Nucleus accumbens (tissue), 56 donors: Measurements from ENCODE around the gene ZNF236.
"Not testable (repeated sequence)": the region's sequence is repeated elsewhere in the genome, so short reads cannot be mapped to it uniquely, and the experiment has no call there.

Source experiments
- DNase-seq, 56 donors: peaks; one replicate each; lab custom pipeline; 2025; lab: John Stamatoyannopoulos, UW

The ZNF236 gene

DNA sequence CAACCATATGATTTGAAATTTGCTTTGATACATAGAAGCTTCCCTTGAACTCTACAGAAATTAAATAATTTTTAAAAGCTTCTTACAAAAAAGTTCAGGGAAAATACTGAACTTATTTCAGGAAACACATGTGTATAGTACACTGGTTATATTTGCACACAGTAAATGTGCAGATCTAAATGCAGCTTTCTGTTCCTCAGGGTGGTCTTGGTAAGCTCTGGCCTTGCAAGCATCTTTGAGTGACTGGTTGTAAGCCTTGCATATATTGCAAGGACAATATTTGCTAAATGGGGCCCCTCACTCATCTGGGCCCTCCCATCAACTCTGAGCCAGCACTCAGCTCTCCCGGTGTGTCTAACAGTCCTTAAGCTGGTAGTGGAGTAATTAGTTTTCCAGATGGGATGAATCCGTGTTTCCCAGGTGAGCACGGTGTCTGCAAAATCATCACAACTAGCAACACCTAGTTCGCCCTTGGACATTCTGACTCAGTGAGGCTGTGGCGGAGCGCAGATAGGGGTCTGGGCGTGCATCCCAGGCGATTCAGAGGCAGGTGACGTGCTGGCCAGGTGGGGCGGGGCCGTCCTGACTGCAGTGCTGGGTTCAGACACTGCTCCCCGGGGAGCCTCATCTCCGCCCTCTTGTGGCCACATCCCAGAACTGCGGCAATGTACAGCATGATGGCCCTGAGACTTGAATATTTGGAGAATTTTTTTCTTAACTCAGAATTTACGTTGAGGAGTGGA lies 160.7 kb downstream of the ZNF236 start:
- peak in 40 of 56 donors; percentile 32 to 88 (median 64) for DNase-seq

DNA sequence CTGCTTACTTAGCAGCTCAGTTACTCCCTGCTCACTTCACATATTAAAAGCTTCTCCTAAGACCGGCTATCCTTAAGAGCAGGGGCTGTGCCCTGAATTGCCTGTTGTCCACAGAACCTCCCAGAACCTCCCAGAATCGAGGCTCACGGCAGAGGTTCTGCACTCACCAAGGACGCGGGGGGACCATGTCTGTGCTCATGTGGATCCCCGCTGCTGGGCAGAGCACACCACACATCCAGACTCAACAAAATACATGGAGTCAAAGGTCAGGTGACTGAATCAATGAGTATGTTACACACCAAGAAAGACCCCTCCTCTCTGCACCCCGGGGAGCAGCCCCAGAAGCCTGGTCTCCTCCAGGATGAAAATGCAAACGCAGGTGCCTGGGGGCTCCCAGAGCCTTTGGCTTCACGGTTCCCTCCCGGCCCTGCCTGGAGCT lies 161.3 kb downstream of the ZNF236 start:
- DNase-seq = no peak

DNA sequence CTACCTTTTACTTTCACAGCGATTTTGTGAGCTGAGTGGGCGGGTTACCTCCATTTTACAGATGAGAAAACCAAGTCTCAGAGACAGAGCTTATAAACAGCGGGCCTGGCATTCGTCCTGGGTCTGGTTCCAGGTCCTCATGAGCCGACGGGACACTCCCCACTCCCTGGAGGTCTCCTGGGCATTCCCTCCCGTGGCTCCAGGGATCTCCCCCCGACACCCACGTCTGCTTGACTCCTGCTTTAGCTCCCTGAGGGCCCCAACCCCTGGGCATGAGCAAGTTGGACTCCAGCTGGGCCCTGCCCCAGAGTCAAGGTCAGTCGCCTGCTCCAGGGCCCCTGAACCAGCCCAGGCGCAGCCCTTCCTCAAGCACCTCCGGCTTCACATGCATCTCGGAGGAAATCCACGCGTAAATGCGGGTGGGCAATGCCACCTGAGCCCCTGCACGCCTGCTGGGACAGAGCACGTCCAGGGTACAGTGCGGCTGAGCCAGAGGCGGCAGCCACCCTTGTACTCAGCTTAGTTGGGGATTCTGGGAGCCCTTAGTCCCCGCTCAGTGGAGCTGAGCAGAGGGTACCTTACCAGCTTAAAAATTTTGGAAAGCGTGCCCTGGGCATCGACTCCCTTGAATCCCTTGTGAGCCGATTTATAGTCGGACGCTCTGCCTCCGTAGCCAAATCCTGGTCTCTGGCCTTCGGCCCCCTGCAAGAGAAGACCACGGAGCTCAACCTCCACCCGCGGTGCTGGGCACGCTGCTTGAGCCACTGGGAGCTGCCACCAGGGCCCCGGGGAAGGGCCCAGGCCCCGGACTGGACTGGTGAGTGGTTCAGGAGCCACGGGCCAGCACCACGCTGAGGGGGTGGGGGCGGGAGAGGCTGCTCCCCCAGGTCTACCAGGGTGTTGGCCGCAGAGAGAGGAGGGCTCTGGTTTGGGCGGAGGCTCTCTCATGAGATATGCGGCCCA lies 162.1 kb downstream of the ZNF236 start:
- DNase-seq = no peak

DNA sequence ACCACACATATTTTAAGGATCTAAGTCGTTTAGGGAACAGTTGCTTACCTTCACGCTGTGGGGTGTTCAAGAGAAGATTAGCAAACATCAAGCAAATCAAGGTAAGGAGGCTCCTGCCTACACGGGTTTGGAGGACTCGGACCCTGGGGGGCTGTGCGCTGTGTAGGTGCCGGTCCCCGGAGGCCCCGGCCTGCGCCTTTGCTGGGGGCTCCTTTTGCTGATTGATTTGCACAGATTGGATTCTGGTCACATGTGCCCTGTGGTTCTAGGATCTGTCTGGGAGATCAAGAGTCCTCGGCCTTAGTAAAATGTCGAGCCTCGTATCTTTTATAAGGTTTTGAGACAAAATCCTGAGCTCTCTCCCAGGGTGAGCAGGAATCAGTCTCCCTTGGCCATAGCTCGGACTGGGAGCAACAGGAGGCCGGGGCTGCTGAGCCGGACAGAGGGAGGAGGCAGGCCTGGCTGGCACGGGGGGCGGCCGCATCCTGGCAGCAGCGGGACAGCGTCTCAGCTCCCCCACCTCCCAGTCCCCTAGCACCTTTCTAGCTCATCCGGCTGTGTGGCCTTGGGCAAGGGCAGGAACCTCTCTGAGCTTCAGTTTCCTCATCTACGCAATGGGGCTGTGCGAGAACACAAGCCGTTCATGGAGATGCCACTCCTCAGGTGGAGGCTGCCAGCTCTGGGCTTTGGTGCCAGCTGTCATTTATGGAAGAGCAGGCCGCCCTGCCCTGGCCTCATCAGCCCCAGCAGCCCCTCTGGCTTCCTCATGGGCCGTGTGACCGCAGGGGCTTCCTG lies 163.0 kb downstream of the ZNF236 start:
- no peak for DNase-seq

DNA sequence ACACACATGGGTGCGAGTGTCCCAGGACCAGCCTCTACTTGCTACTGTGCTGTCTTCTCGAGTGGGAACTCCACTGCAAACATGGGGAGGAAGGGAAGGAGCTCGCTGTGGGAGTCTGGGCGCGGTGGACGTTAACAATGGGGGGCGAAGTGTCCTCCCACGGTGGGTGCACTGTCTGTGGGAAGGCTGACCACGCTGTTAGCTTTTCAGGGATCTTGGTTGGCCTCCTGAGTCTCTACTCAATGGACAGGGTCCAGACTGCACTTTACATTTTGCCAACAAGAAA lies 163.5 kb downstream of the ZNF236 start:
- no peak for DNase-seq

DNA sequence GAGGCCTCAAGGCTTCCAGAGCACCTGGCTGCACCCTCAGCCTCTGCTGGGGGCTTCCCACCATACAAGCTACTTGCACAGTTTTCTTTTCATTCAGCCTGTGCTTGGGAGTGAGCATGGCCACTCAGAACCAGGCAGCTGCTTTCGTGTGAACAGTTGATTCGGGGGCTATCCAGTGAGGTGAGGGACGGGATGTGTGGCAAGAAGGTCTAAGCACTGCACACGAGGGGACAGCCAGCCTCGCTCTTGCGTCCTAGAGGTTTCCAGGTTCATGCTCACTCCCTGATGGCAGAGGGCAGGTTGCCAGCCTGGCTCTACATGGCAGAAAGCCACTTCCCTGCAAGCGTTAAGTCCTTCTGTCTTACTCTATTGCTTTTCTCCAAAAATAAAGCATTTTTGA lies 164.0 kb downstream of the ZNF236 start:
- DNase-seq = no peak

DNA sequence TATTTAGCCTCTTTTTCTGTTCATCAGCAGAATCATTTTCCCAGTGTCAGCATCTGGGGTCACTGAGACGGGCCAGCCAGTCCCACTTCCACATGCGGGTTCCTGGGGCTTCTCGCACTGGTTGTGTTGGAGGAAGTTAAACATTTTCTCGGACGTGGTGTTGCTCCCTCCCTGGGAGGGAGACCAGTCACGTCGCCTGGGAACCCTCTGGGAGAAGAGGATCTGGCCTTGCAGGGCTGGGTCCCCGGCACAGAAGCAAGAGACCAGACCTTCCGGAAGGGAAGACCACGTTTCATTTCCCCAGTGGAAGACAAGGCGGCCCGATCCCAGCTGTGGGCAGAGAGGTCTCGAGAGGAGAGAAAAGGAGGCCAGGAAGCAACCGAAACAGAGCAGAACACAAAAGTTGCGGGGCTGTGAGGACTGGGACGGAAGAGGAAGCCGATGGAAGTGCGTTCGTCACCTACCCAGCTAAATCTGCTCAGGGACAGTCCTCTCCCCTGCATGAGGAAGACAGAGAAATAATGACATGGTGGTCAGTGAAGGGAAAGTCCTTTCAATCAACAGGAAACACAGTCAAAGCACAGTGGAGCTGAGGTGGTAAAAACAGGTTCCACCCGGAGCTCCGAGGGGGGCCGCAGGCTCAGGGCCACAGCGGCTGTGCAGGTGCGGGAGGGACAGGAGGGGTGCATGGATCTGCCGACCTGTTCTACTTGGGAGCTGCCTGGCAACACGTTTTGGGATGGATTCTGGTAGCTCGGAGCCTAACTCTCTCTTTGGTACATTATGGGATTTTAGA lies 165.9 kb downstream of the ZNF236 start:
- DNase-seq = peak in 2 of 56 donors; percentile 42 to 47

DNA sequence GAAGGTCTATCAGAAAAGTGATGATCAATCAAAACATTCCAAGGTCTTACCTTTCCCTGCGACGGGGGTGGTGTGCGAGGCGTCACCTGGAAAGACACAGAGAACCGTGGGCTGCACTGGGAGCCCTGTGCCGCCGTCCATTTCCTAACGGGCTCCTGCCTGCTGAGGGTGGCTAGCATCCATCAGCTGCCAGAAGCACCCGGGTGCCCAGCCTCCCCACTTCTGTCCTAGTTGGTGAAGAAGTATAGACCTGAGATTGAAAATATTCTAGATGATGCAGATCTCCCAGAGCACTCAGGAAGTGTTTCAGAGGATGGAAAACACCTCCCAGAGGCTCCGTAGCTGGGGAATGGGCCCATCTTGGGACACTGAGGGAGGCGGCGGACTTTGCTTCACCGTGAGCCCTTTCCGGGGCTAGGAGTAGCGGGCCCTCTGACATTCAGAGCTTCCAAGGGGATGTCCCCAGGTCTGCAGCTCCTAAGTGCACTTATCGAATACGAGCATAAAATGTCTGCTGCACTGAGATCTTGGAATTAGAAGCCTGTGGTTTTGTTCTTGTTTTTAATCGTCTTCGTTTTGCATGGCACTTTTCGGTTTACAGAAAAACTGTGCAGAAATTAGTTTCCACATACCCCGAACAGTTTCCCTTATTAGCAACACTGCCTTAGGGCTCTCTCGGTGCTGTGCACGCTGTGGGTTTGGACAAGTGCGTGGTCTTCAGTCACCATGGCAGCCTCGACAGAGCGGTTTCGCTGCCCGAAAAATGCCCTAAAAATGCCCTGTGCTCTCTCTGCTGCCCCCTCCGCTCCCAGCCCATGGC lies 166.7 kb downstream of the ZNF236 start:
- DNase-seq = no peak

DNA sequence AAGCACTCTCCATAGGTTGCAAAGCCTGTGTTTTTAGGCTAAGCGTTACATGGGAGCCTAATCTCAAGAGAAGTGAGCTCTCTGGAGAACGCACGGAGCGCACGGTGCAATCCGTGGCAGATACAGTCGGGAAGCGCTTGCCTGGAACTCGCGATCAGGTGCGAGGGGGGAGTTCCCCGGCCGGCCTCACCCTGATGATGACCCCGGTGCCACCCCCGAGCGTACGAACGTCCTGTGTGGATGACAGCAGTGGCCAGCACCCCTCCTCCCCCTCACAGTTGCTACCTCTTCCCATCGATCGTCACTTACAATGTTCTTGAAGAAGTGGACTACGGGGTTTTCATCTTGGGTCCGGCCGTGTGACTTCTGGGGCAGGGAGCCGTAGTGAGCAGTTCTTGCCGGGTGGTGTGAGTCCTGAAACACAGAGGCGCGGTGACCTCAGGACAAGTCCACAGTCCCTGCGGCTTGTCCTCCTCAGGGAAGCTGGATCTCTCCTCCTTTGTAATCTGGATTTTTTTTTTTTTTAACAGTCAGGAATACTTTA lies 167.4 kb downstream of the ZNF236 start:
- DNase-seq = no peak

DNA sequence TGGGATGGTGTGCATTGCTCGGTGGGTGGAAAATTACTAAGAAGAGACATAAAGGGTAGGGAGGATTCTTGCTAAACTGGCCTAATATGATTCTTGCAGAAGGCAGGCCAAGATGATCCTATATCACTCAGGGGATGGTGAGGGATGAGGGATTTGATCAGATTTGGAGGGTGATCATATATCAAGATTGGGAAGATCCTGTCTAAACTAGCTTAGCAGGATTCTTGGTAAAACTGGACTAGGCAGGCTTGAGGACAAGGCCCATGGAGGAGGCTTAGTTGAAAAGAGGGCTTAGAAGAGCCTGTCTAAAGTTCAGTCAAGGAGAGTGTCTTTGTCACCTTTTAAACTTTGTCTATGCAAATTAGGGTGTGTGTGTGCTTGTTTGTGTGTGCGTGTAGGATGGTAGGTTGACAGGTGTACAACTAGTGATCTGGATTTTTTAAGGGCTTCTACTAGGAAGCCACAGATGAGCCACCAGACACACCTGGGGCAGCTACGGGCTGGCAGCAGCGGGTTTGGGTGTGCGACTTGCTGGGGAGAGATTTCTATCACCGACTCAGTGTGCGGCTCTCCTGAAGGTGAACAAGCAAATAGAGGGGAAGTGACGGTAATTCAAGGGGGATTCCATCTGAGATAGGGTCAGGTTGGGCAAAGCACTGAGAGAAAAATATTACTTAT lies 168.1 kb downstream of the ZNF236 start:
- not testable (repeated sequence) for DNase-seq

DNA sequence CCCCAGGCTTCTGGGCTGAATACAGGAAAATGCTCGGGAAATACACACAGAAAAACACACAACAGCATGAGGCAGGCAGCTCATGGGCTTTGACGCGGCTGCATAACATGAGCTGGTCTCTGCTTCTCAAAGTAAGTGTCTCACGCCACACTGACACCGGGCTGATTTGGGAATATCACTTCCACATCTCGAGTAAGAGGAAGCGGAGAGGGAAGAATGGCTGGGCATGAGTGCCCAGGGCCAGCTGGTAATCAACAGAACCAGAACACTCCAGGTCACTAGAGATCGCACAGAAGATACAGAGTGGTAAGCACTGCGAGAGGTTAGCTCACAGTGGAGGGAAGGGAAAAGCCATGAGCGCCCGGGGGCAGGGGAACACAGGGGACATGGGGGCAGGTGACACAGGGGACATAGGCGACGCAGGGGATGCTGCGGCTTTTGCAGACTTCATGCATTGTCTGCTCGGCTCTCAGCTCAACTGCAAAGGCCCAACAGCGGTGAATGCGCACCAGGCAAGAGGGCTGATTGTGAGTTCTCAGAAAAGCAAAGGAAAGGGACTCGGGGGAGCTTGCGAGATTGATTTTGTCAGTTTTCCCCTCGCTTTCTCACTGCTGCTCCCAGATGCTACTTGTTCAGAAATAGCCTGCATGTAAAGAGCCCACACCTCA lies 168.8 kb downstream of the ZNF236 start:
- no peak for DNase-seq

DNA sequence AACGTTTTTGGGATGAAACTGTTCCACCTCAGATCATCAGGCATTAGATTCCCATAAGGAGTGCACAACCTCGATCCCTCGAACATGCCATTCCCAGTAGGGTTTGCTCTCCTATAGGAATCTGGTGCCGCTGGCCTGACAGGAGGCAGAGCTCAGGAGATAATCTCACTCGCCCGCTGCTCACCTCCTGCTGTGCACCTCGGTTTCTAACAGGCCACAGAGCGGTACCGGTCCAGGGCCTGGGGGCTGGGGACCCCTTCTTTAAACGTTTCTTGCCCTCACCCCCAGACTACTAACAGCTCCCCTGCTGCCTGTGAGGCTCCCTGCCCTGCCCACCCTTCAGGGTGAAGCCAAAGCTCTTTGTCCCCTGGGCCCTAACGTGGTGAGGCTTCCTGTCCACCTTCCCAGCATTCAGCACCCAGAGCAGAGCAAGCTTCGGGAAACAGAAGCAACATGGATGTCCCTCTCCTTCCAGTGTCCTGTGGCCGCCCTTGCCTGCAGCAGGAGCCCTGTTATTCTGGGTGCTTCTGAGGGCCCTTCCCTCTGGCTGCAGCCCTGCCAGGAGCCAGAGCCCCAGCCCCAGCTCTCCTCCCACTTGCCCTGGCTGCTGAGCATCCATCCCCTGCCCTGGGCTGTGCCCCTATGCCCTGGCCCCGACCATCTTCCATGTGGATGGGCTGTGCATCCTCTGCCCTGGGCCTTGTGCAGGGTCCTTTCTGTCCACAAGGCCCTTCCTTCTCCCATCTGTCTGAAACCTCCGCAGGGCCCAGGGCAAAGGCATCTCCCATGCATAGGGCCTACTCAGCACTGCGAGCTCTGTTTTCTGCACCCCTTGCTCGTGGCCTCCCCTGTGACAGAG lies 170.1 kb downstream of the ZNF236 start:
- no peak for DNase-seq

DNA sequence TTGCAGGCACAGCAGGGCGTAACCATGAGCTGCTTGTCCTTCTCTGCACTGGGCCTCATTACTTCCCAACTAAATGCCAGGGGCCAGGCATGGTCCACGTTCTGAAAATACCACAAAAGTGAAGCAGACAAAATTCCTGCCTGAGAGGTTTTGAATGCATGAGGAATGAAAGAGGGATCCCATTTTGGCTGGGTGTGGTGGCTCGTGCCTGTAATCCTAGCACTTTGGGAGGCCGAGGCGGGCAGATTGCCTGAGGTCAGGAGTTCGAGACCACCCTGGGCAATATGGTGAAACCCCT lies 170.7 kb downstream of the ZNF236 start:
- DNase-seq = no peak

DNA sequence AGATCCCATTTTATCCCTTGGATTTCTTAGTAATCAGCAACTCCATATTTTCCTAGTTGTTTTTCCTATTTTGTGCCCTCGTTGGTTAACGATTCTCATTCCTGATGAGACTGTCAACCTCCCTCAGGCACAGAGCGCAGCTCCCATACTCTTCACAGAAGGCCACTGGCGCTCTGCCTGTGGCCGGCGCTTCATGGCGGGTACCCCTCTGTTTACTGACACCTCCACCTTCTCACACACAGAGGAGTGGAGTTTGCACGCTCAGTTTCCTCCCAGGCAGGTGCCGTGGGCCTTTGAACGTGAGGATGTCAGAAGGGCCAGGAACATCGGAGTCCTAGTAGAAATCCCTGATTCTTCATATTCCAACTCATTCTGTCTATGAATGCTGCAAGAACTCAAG lies 171.2 kb downstream of the ZNF236 start:
- DNase-seq = no peak

DNA sequence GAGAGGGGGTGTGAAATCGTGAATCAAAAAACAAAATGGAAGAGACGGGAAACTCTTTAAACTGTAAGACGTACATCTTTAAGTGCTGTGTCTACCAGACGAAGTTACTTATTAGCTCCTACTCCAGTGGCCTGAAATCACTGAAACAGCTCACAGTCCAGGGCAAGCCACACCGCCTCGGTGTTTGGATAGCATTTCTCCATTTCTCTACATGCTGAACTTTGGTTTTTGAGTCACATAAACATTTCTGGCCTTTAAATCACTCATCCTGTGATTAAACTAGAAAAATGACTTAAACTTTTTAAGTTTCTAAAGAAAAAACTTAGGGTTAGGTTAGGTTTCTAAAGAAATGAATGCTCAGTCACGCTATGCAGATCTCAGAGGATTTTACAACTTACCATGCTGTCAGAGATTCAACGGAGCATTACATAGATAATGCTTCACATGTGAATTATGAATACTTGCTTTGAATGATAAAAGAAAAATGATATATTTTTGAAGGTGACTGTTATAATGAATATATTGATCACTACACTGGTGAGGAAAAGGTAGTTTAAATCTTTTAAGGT lies 171.8 kb downstream of the ZNF236 start:
- DNase-seq = no peak

DNA sequence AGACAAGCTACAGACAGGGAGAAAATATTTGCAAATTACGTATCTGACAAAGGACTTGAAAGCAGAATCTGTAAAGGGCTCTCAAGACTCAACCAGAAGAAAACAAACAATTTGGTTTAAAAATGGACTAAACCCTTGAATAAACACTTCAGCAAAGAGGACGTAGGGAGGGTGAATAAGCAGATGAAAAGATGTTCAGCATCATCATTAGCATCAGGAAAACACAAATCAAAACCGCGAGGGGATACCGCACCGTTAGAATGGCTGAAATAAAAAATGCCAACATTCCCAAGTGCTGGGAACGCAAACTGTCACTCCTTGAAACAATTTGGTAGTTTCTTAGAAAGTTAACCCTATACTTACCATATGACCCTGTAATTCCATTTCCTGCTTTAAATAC lies 173.5 kb downstream of the ZNF236 start:
- DNase-seq = no peak

DNA sequence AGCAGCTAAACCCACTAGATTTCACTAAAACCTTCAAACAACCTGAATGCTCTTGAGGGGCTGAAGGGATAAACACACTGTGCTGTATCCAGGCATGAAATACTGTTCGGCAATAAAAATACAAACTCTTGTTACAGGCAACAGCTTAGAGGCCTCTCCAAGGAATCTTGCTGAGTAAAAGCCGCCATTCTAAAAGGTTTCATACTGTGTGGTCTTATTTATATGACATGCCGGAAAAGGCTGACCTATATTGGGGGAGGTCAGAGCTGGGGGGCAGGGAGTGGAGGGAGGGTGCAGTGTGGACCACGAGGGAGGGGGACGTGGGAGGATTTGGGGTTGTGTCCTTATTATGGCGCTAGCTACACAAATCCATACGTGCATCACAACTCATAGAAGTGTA lies 174.1 kb downstream of the ZNF236 start:
- DNase-seq = no peak
